VCaP (cell line): ENCODE measurements around the gene MAN1C1.

Source experiments
- H3K27ac ChIP-seq: fragments of 450-650 bp; 2 replicates; pipeline ENCODE4 v1.5.1; 2017
- CTCF ChIP-seq: fragments of 450-650 bp; conservative IDR thresholded peaks from 2 replicates; pipeline ENCODE4 v1.5.1; 2017; ENCODE audit warnings: mild to moderate bottlenecking, moderate library complexity

Gene MAN1C1

GRCh38 chr1:25821630-25822091 lies 205.1 kb downstream of the MAN1C1 start:
- no peak for TF ChIP-seq CTCF
- H3K27ac ChIP-seq = no peak overlapping the region

- TF ChIP-seq CTCF = no peak
- H3K27ac ChIP-seq = no peak overlapping the region; the same call in 1 of the 2 replicates
Measured at GRCh38 chr1:25825605-25826004, 209.0 kb downstream of the MAN1C1 start.

- no peak for TF ChIP-seq CTCF
- peak overlapping the region; percentile 8; the same call in 1 of the 2 replicates for H3K27ac ChIP-seq
Measured at GRCh38 chr1:25826571-25826970, 210.0 kb downstream of the MAN1C1 start.

- TF ChIP-seq CTCF = no peak
- no peak overlapping the region for H3K27ac ChIP-seq
Measured at GRCh38 chr1:25828491-25828890, 211.9 kb downstream of the MAN1C1 start.

- no peak for TF ChIP-seq CTCF
- no peak overlapping the region for H3K27ac ChIP-seq
Measured at GRCh38 chr1:25829046-25829445, 212.5 kb downstream of the MAN1C1 start.

GRCh38 chr1:25831569-25832196 lies 215.1 kb downstream of the MAN1C1 start:
- no peak for TF ChIP-seq CTCF
- H3K27ac ChIP-seq = peak overlapping the region; percentile 18; the same call in 1 of the 2 replicates

GRCh38 chr1:25832336-25833037 lies 215.9 kb downstream of the MAN1C1 start:
- H3K27ac ChIP-seq = peak overlapping the region; percentile 18; the same call in 1 of the 2 replicates
- TF ChIP-seq CTCF = no peak
